GM21619 (cell line): Measurements from ENCODE around the gene ARHGDIB.

ENCODE experiments used
- ATAC-seq: cut with Tn5 transposase; IDR thresholded peaks from one replicate; pipeline ENCODE4 v1.9.1; 2021; ENCODE audit not compliant: unreplicated experiment

Gene ARHGDIB

DNA sequence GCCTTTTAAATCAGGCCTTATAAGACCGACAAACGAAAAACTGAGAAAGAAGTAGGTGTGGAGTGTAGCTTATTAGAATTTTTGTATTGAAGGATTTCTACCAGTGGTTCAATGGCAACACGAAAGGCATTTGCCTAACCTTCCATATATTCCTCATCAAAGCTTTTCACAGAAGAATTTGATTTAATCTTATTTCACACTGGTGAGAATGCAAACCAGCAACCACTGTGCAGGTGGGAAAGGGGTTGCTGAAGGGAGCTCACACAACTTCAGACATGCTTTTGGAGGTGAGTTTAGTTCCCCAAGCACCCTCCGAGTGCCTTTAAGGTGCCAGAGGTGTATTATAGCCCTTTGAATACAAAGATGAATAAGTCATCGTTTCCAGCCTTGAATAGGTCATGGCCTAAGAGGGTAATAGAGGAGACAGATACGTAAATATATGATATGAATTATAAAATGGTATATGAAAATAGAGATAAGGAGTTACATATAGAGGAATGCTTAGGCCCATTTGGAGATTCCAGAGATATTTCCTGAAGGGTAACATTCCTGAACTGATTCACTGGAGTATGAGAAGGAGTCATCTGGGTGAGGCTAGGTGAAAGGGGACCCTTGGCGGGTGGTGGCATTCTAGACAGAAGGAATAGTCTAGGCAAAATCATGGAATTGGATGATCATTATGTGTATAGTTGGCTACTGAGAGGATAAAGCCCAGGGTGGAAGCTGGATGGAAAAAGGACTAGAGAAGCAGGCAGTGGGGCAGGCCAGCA is 29.4 kb downstream of the ARHGDIB start:
- ATAC-seq = no peak

- ATAC-seq = no peak
Measured at GRCh38 chr12:14931359-14931758, 30.0 kb downstream of the ARHGDIB start.

DNA sequence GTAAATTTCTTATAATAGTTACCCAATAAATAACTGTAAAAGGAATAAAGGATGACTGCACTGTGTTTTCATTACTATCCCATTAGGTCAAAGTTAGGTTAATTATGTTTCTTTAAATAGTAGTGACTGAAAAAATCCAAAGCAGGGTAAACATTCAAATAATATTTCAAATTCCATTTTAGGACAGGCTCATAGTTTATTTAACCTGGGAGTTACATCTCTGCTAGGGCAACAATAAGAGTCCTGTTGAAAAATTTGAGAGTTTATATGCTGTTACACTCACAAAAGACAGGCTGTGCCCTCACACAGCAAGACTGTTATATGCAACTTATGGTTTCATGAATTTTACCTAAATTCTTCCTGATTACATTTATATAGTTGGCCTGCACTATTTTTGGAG is 31.1 kb downstream of the ARHGDIB start:
- ATAC-seq = no peak

- no peak for ATAC-seq
Measured at GRCh38 chr12:14928931-14929330, 32.5 kb downstream of the ARHGDIB start.

GRCh38 chr12:14927267-14927666 is 34.1 kb downstream of the ARHGDIB start:
- ATAC-seq = no peak

DNA sequence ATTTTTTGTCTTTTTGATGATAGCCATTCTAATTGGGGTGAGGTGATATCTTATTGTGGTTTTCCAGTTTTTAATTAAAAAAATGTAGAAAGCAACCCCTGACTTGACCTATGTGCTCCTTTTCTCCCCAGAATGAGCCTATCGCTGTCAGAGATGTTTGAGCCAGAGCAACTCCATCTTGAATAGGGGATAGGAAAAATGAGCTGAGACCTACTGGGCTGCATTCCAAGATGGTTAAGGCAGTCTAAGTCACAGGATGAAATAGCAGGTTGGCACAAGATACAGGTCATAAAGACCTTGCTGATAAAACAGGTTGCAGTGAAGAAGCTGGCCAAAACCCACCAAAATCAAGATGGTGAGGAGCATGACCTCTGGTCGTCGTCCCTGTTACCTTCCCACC is 36.9 kb downstream of the ARHGDIB start:
- ATAC-seq = no peak

DNA sequence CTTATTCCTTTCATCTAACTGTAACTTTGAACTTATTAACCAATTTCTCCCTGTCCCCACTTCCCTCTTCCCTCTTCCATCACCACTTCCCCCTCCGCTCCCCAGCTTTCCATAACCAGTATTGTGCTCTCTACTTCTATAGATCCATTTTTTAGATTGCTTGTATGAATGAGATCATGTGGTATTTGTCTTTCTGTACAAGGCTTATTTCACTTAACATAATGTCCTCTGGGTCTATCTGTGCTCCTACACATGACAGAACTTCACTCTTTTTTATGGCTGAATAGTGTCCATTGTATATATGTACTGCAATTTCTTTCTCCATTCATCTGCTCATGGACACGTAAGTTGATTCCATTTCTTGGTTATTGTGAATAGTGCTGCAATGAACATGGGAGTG is 37.5 kb downstream of the ARHGDIB start:
- ATAC-seq = no peak

DNA sequence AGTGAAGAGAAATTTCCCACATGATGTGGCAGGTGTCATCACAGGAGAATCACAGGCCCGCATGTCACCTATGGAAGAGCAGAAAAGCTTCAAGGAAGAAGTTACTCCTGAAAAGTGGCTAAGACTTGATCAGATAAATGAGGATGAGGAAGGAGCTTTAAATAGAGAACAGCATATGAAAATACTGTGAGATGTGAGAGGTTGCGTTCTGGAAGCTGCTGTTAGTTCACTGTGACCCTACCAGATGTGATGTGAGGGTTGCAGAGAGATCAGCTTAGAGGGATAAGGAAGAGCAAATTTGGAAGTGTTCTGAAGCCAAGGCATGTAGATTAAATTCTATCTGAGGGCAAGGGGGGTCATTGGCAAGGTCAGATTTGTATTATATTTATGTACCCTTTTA is 40.2 kb downstream of the ARHGDIB start:
- ATAC-seq = no peak

GRCh38 chr12:14920475-14921126 is 40.8 kb downstream of the ARHGDIB start:
- no peak for ATAC-seq

GRCh38 chr12:14919455-14919854 is 41.9 kb downstream of the ARHGDIB start:
- no peak for ATAC-seq

GRCh38 chr12:14915736-14916135 is 45.7 kb downstream of the ARHGDIB start:
- ATAC-seq = no peak

DNA sequence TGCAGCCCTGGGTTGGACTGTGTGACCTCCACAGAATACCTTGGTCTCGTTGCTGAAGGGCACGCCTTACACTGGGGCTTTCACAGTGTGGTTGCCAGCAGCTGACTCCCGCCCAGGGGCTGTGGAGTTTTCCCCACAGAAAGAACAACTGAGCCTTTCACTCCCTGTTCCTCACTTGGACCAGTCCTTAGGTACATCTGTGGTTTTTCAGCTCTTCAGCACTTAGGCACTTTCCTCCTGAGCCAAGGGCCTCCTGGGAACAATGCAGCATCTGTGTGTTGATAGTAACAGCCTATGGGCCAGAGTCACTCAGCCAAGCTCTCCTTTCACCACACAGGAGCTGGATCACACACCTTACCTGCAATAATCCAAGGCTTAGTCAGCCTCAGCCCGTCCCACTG is 48.0 kb downstream of the ARHGDIB start:
- no peak for ATAC-seq

- ATAC-seq = no peak
Measured at GRCh38 chr12:14911131-14911530, 50.3 kb downstream of the ARHGDIB start.

DNA sequence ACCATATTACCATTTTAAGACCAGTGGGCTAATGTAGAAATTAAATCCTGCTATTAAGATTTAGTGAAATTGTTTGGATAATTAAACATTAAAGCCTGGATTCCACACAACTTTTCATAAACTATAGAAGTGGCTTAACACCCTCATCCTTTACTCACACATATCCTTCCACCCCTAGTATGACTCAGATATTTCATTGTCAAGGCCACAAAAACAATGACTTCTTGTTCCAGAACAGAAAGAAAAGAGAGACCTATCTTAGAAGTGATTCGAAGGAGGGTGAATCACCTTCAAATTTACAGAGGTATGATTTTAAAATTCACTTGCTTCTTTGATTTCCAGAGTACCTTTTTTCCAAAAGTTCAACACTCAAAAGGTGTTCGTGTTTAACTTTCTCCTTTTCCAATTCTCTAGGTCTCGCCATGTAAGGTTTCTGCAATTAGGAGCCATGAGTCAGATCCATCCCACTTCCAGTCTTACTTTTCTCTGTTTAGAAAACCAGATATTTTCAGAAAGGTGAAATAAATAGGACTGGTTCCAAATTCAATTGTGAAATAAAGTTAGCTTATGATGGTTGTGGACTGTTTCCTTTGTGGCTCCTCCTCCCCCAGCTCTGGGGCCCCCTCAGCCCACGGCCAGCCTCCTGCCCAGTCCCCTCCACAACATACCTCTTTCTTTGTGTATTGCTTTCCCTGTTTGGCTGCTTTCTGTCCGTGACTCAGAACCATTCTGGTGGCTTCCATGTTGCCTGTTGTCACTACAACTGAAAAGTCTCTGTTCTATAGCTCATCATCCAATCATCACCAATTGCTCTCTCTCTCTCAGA is 51.1 kb downstream of the ARHGDIB start:
- no peak for ATAC-seq

DNA sequence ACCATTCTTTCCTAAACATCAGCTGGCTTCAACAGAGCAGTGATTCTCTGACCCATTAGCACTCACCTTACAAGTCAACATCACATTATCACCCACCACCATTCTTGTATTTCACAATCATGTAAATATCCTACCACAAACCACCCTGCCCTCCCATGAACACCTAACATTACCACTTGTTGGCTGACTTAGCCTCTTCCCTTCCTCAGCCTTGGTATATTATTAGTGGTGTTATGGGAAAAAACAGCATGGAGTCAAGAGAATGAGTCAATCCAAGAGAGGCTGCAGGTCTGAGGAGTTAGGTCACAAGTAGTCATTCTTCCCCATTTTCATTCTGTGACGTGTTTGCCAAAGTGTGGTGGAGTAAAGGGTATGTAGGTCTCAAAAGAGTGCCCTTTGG is 53.4 kb downstream of the ARHGDIB start:
- ATAC-seq = no peak

DNA sequence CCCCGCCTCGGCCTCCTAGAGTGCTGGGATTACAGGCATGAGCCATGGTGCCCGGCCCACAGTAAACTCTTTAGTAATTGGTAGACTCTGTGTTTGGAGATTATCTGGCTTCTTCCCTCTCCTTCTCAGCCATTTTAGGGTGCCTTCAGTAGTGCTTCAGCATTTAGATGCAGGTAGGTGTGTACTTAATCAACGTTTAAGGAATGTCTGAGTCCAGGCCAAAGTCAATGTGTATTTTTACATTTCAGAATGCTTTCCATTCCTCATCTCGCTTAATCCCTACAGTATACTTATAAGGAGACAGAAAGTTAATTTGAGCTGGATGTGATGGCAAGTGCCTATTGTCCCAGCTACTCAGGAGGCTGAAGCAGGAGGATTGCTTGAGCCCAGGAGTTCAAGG is 55.3 kb downstream of the ARHGDIB start:
- ATAC-seq = no peak

- ATAC-seq = no peak
Measured at GRCh38 chr12:14905269-14906004, 56.0 kb downstream of the ARHGDIB start.

GRCh38 chr12:14904854-14905253 is 56.5 kb downstream of the ARHGDIB start:
- ATAC-seq = no peak

- ATAC-seq = no peak
Measured at GRCh38 chr12:14903386-14904098, 57.9 kb downstream of the ARHGDIB start.

DNA sequence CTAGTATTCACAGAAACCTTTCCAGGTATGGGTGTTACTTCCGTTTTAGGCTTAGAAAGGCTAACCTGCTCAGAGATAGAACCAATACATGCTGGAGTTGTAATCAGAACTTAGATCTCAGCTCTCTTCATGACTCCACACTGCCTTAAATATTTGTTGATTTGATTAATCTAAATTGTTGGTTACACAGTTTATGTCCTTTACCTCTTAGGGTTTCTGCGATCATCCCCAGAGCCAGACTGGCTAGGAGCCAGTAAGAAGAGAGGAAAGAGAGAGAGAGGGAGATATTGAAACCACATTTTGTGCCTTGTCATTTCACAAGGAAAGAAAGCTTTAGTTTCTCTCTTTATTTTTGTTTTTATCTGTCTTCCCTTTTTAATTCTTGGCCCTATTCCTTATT is 58.9 kb downstream of the ARHGDIB start:
- no peak for ATAC-seq

DNA sequence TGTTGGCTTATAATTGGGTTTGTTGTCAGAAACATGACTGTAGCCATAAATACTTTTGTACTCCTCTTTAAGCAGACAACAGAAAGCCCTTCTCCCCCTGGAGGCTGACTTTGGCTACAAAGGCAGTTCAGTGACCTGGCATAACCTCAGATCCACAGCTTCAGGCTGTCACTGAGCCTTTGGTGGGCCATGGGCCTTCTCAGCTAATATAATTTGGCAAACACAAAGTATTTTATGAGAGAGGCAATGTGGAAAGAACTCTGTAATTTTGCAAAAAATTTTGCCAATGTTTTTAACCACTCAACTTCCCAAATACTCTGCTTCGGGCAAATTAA is 60.2 kb downstream of the ARHGDIB start:
- ATAC-seq = no peak
